Neural progenitor cell (in vitro differentiated cells): Measurements from ENCODE around the gene API5. TPM values are rescaled to one million over a fixed set of nuclear protein-coding genes. Genes with fewer than 3 reads are reported as not detected.

Experiments used
- DNase-seq: peaks from one replicate; pipeline ENCODE4 v3.0.0-alpha.2; 2016; ENCODE audit warnings: low spot score
- H2AFZ ChIP-seq: fragments of 200-600 bp; sonication (generic); replicated peaks from 2 replicates; pipeline ENCODE4 v1.6.1; 2016; ENCODE audit warnings: antibody characterized with exemption
- H3F3A ChIP-seq: fragments of 200-600 bp; sonication (generic); 2 replicates; pipeline ENCODE4 v1.6.1; 2016; ENCODE audit warnings: antibody characterized with exemption, low read depth
- H3K27ac ChIP-seq: fragments of 200-600 bp; sonication (generic); 2 replicates; pipeline ENCODE4 v1.5.1; 2016; ENCODE audit warnings: mild to moderate bottlenecking
- H3K27me3 ChIP-seq: fragments of 200-600 bp; sonication (generic); 2 replicates; pipeline ENCODE4 v1.6.1; 2016; ENCODE audit warnings: mild to moderate bottlenecking, moderate library complexity
- H3K36me3 ChIP-seq: fragments of 200-600 bp; sonication (generic); 2 replicates; pipeline ENCODE4 v1.5.1; 2016
- H3K4me1 ChIP-seq: fragments of 200-600 bp; sonication (generic); 2 replicates; pipeline ENCODE4 v1.6.1; 2016; ENCODE audit warnings: mixed run types
- H3K4me2 ChIP-seq: fragments of 200-600 bp; sonication (generic); 2 replicates; pipeline ENCODE4 v1.6.1; 2016
- H3K4me3 ChIP-seq: fragments of 200-600 bp; sonication (generic); 2 replicates; pipeline ENCODE4 v1.5.1; 2016
- H3K79me2 ChIP-seq: fragments of 200-600 bp; sonication (generic); 2 replicates; pipeline ENCODE4 v1.6.1; 2016; ENCODE audit warnings: low read depth
- H3K9ac ChIP-seq: fragments of 200-600 bp; sonication (generic); 2 replicates; pipeline ENCODE4 v1.6.1; 2016
- H3K9me3 ChIP-seq: fragments of 200-600 bp; sonication (generic); 2 replicates; pipeline ENCODE4 v1.5.1; 2016; ENCODE audit warnings: low read depth
- H4K20me1 ChIP-seq: fragments of 200-600 bp; sonication (generic); 2 replicates; pipeline ENCODE4 v1.6.1; 2016; ENCODE audit warnings: low read depth
- H3K27ac Mint-ChIP-seq: 3 replicates; pipeline ENCODE4 v1.8.0; 2021; ENCODE audit warnings: mixed read lengths
- H3K27me3 Mint-ChIP-seq: 2 replicates; pipeline ENCODE4 v1.8.0; 2022; ENCODE audit warnings: low read depth, mild to moderate bottlenecking, inconsistent platforms, moderate library complexity, mixed read lengths; ENCODE audit not compliant: insufficient read depth
- H3K36me3 Mint-ChIP-seq: 3 replicates; pipeline ENCODE4 v1.8.0; 2021; ENCODE audit warnings: mixed read lengths
- H3K4me1 Mint-ChIP-seq: 3 replicates; pipeline ENCODE4 v1.8.0; 2021; ENCODE audit warnings: mixed read lengths
- H3K4me3 Mint-ChIP-seq: 3 replicates; pipeline ENCODE4 v1.8.0; 2021; ENCODE audit warnings: mild to moderate bottlenecking, moderate library complexity, mixed read lengths
- H3K9me3 Mint-ChIP-seq: 3 replicates; pipeline ENCODE4 v1.8.0; 2020; ENCODE audit warnings: mixed read lengths
- EZH2 ChIP-seq: fragments of 200-600 bp; sonication (generic); IDR thresholded peaks from 2 replicates; pipeline ENCODE4 v1.6.1; 2017; ENCODE audit warnings: antibody characterized with exemption, mild to moderate bottlenecking, moderate library complexity
- EZH2phosphoT487 ChIP-seq: fragments of 200-600 bp; sonication (generic); IDR thresholded peaks from 2 replicates; pipeline ENCODE4 v1.6.1; 2017; ENCODE audit warnings: antibody characterized with exemption
- total RNA-seq: library from RNA; depleted of rRNA; stranded (reverse); fragments of >200 nt; gene quantifications from 2 replicates; pipeline ENCODE4 v1.2.3, GENCODE V29; 2015; ENCODE audit warnings: low replicate concordance
- TF ChIP-seq, protein P1 (sequence below): fragments of 200-600 bp; sonication (generic); IDR thresholded peaks from 2 replicates; pipeline ENCODE4 v1.5.1; 2017; ENCODE audit warnings: antibody characterized with exemption, mild to moderate bottlenecking

Gene API5
- total RNA-seq, 1 donor from 2014 or later, result 239 TPM

DNA sequence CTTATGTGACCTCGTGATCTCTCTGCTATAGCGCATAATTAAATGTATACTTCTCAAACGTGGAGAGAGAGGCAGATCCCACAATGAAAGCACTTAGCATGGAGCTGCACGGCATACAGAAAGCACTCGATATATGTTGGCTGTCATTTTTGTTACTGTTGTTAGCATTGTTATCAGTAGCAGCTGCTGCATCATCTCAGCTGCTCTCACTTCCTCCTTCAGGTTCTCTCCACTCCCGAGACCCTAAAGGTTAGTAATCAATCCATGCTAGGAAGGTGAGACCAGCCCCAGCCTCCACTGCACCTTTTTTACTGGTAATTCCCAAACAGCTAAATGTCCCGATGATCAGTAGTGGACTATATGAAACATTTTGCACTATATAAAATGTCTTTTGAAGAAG, 13.4 kb upstream of the API5 start:
- no peak for TF ChIP-seq EZH2
- TF ChIP-seq, protein P1, sequence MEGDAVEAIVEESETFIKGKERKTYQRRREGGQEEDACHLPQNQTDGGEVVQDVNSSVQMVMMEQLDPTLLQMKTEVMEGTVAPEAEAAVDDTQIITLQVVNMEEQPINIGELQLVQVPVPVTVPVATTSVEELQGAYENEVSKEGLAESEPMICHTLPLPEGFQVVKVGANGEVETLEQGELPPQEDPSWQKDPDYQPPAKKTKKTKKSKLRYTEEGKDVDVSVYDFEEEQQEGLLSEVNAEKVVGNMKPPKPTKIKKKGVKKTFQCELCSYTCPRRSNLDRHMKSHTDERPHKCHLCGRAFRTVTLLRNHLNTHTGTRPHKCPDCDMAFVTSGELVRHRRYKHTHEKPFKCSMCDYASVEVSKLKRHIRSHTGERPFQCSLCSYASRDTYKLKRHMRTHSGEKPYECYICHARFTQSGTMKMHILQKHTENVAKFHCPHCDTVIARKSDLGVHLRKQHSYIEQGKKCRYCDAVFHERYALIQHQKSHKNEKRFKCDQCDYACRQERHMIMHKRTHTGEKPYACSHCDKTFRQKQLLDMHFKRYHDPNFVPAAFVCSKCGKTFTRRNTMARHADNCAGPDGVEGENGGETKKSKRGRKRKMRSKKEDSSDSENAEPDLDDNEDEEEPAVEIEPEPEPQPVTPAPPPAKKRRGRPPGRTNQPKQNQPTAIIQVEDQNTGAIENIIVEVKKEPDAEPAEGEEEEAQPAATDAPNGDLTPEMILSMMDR, result no peak
- no peak for TF ChIP-seq EZH2phosphoT487
- no peak overlapping the region for H2AFZ ChIP-seq
- no peaks in the 10 kb centered on the region for H3K36me3 ChIP-seq
- H3K27ac ChIP-seq, result no peak overlapping the region
- no peak overlapping the region for H3K4me2 ChIP-seq
- Mint-ChIP-seq H3K4me1 (no peaks in the 10 kb centered on the region), H3K36me3 (no peaks in the 10 kb centered on the region), H3K27me3 (no peaks in the 10 kb centered on the region), H3K27ac (no peak overlapping the region), H3K9me3 (peaks cover 15% of the 10 kb centered on the region), H3K4me3 (no peak overlapping the region)
- H3K9me3 ChIP-seq, result no peaks in the 10 kb centered on the region
- no peaks in the 10 kb centered on the region for H3K27me3 ChIP-seq
- H3K4me3 ChIP-seq, result no peak overlapping the region
- no peak overlapping the region for H3K9ac ChIP-seq
- no peaks in the 10 kb centered on the region for H3K79me2 ChIP-seq
- no peaks in the 10 kb centered on the region for H3K4me1 ChIP-seq
- H4K20me1 ChIP-seq, result no peaks in the 10 kb centered on the region
- no peak for DNase-seq
- H3F3A ChIP-seq, result no peaks in the 10 kb centered on the region

DNA sequence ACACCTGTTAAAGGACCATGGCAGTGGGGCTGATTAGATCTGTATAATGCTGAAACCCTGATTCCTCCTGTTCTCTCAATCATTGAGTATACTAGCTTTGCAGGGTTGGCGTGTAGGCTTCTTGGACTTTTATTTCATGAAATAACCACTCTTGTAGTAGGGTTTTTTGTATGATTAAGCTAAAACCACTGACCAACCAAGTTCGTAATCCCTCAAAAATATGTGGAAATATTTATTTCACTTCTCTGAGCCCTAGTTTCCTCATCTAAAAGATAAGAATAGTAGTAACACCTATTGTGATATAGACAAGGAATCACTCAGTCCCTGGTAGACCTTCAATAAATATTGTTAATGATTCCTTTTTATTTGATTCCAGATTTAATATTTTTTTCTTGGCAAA, 4.2 kb downstream of the API5 start:
- H3F3A ChIP-seq, result peaks cover 13% of the 10 kb centered on the region
- Mint-ChIP-seq H3K9me3 (no peaks in the 10 kb centered on the region), H3K27ac (no peak overlapping the region), H3K27me3 (peaks cover 4% of the 10 kb centered on the region), H3K4me1 (peaks cover 24% of the 10 kb centered on the region), H3K4me3 (no peak overlapping the region), H3K36me3 (peaks cover 7% of the 10 kb centered on the region)
- H3K79me2 ChIP-seq, result peaks cover 79% of the 10 kb centered on the region
- no peaks in the 10 kb centered on the region for H3K27me3 ChIP-seq
- H3K9ac ChIP-seq, result no peak overlapping the region
- H3K4me2 ChIP-seq, result no peak overlapping the region
- no peak overlapping the region for H2AFZ ChIP-seq
- no peak overlapping the region for H3K4me3 ChIP-seq
- H3K27ac ChIP-seq, result no peak overlapping the region
- no peak for TF ChIP-seq EZH2phosphoT487
- TF ChIP-seq, protein P1, result no peak
- TF ChIP-seq EZH2, result no peak
- H4K20me1 ChIP-seq, result peaks cover 76% of the 10 kb centered on the region
- H3K4me1 ChIP-seq, result peaks cover 10% of the 10 kb centered on the region
- DNase-seq, result no peak
- H3K9me3 ChIP-seq, result no peaks in the 10 kb centered on the region
- peaks cover 2% of the 10 kb centered on the region for H3K36me3 ChIP-seq

DNA sequence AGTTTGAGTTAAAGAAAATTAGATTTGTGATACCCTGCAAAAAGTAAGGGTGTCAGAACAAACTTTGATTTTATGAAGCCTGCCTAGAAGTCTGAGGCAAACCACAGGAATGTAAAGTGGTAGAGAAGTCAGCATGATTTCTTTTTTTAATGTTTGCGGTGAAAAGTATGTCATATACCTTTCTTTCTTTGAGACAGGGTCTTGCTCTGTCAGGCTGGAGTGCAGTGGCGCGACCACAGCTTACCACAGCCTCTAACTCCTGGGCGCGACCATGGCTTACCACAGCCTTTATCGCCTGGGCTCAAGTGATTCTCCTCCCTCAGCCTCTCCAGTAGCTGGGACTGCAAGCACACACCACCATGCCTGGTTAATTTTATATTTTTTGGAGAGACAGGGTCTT, 4.7 kb downstream of the API5 start:
- Mint-ChIP-seq H3K9me3 (no peaks in the 10 kb centered on the region), H3K27me3 (peaks cover 4% of the 10 kb centered on the region), H3K36me3 (peaks cover 8% of the 10 kb centered on the region), H3K27ac (no peak overlapping the region), H3K4me3 (no peak overlapping the region), H3K4me1 (peaks cover 22% of the 10 kb centered on the region)
- Histone ChIP-seq H4K20me1 (peaks cover 76% of the 10 kb centered on the region), H3K9me3 (no peaks in the 10 kb centered on the region), H3F3A (peaks cover 11% of the 10 kb centered on the region), H3K4me1 (peaks cover 10% of the 10 kb centered on the region), H3K4me2 (no peak overlapping the region), H2AFZ (no peak overlapping the region), H3K79me2 (peaks cover 79% of the 10 kb centered on the region), H3K4me3 (no peak overlapping the region), H3K36me3 (peaks cover 7% of the 10 kb centered on the region), H3K27me3 (no peaks in the 10 kb centered on the region), H3K9ac (no peak overlapping the region), H3K27ac (no peak overlapping the region)
- no peak for DNase-seq
- TF ChIP-seq, protein P1, result no peak
- TF ChIP-seq EZH2phosphoT487 (no peak), EZH2 (no peak)
